ENCODE measurements around the gene MRPL45. TPM values are rescaled to one million over a fixed set of nuclear protein-coding genes. Genes with fewer than 3 reads are reported as not detected.

The MRPL45 gene
- total RNA-seq, 1 donor from 2014 or later, result 27.6 TPM

Other genes with a start within 250 kb of the MRPL45 start
- not detected for gene TBC1D3C, start 228.5 kb upstream of the MRPL45 start, total RNA-seq
- not detected for gene TBC1D3E, start 169.2 kb upstream of the MRPL45 start, total RNA-seq
- not detected for gene TBC1D3, start 104.6 kb upstream of the MRPL45 start, total RNA-seq
- gene GPR179, start 46.8 kb downstream of the MRPL45 start, total RNA-seq, result 0.23 TPM
- gene SOCS7, start 54.7 kb downstream of the MRPL45 start, total RNA-seq, result 19.4 TPM
- gene ARHGAP23, start 131.3 kb downstream of the MRPL45 start, total RNA-seq, result 37.6 TPM